HEK293 (cell line): ENCODE data around the gene MCM5.

ENCODE experiments used
- CTCF ChIA-PET: fragments of 350-600 bp; formaldehyde crosslinking; extraction: SDS; loops from one replicate; lab custom pipeline; 2021; ENCODE audit warnings: antibody characterized with exemption; lab: Yijun Ruan, JAX
- POLR2A ChIA-PET: fragments of 300-600 bp; formaldehyde crosslinking; extraction: SDS; loops from one replicate; lab custom pipeline; 2020; ENCODE audit warnings: antibody characterized with exemption, inconsistent platforms; lab: Yijun Ruan, JAX
- H3K27ac ChIP-seq: fragments of 200-500 bp; sonication (Bioruptor generic); 2 replicates; pipeline ENCODE4 v1.5.1; 2014; ENCODE audit warnings: low read depth, low read length, control low read depth, inconsistent platforms; ENCODE audit errors: extremely low read depth
- H3K36me3 ChIP-seq, 2 experiments: fragments of 200-500 bp in 1 of 2; sonication (Bioruptor generic) in 1 of 2; 1 replicate in 1 of 2; 2 replicates in 1 of 2; pipeline ENCODE4 v1.5.1; 2014 to 2017; ENCODE audit warnings: inconsistent platforms in 2 of 2, low read length in 2 of 2; ENCODE audit not compliant: control insufficient read depth in 2 of 2, insufficient read depth in 1 of 2
- H3K4me1 ChIP-seq: fragments of 200-500 bp; sonication (Bioruptor generic); 2 replicates; pipeline ENCODE4 v1.5.1; 2014; ENCODE audit warnings: mild to moderate bottlenecking, low read length, inconsistent platforms; ENCODE audit not compliant: control insufficient read depth, insufficient read depth
- H3K4me3 ChIP-seq: 2 replicates; pipeline ENCODE4 v1.5.1; 2011; ENCODE audit warnings: low read depth, mild to moderate bottlenecking, control low read depth, low read length, moderate library complexity
- H3K9me3 ChIP-seq: fragments of 200-500 bp; sonication (Bioruptor generic); 2 replicates; pipeline ENCODE4 v1.5.1; 2014; ENCODE audit warnings: low read depth, low read length, inconsistent platforms; ENCODE audit not compliant: control insufficient read depth, insufficient read depth
- HOXC10 ChIP-seq: sonication (generic); formaldehyde crosslinking; IDR thresholded peaks from 2 replicates; pipeline ENCODE4 v1.8.1; 2023; ENCODE audit warnings: mild to moderate bottlenecking, missing genetic modification reagents
- IKZF3 ChIP-seq: fragments of 450-650 bp; IDR thresholded peaks from 2 replicates; pipeline ENCODE4 v1.5.0; 2018; ENCODE audit warnings: missing biosample characterization, mild to moderate bottlenecking, missing genetic modification characterization, moderate library complexity
- ZNF10 ChIP-seq: fragments of 450-650 bp; formaldehyde crosslinking; IDR thresholded peaks from 2 replicates; pipeline ENCODE4 v1.5.1; 2017; ENCODE audit warnings: missing biosample characterization, missing genetic modification characterization
- ZNF112 ChIP-seq: fragments of 450-650 bp; formaldehyde crosslinking; IDR thresholded peaks from 2 replicates; pipeline ENCODE4 v1.5.0; 2017; ENCODE audit warnings: missing biosample characterization, missing genetic modification characterization
- ZNF266 ChIP-seq: fragments of 450-650 bp; formaldehyde crosslinking; IDR thresholded peaks from 2 replicates; pipeline ENCODE4 v1.5.1; 2016; ENCODE audit warnings: missing biosample characterization, missing genetic modification characterization, low read depth
- ZNF311 ChIP-seq: fragments of 450-650 bp; formaldehyde crosslinking; IDR thresholded peaks from 2 replicates; pipeline ENCODE4 v1.5.1; 2017; ENCODE audit warnings: missing biosample characterization, missing genetic modification characterization, borderline replicate concordance
- ZNF335 ChIP-seq: fragments of 450-650 bp; formaldehyde crosslinking; conservative IDR thresholded peaks from 2 replicates; pipeline ENCODE4 v1.5.1; 2016; ENCODE audit warnings: missing biosample characterization, missing genetic modification characterization
- ZNF510 ChIP-seq: fragments of 450-650 bp; formaldehyde crosslinking; IDR thresholded peaks from 2 replicates; pipeline ENCODE4 v1.5.1; 2018; ENCODE audit warnings: mild to moderate bottlenecking, missing genetic modification characterization, missing biosample characterization; ENCODE audit not compliant: insufficient replicate concordance
- ZNF677 ChIP-seq: fragments of 450-650 bp; IDR thresholded peaks from 2 replicates; pipeline ENCODE4 v1.5.0; 2018; ENCODE audit warnings: missing biosample characterization, mild to moderate bottlenecking, missing genetic modification characterization, moderate library complexity
- TF ChIP-seq, protein P1 (sequence below): fragments of 450-650 bp; formaldehyde crosslinking; IDR thresholded peaks from 2 replicates; pipeline ENCODE4 v1.5.1; 2016; ENCODE audit warnings: missing biosample characterization, missing genetic modification characterization
- TF ChIP-seq, protein P2 (sequence below): fragments of 450-650 bp; formaldehyde crosslinking; IDR thresholded peaks from 2 replicates; pipeline ENCODE4 v1.5.1; 2017; ENCODE audit warnings: missing biosample characterization, missing genetic modification characterization
- TF ChIP-seq, protein P3 (sequence below): fragments of 450-650 bp; formaldehyde crosslinking; IDR thresholded peaks from 2 replicates; pipeline ENCODE4 v1.5.1; 2016; ENCODE audit warnings: missing biosample characterization, missing genetic modification characterization, borderline replicate concordance
- TF ChIP-seq, protein P4 (sequence below): fragments of 450-650 bp; formaldehyde crosslinking; IDR thresholded peaks from 2 replicates; pipeline ENCODE4 v1.5.1; 2016; ENCODE audit warnings: missing biosample characterization, missing genetic modification characterization

Gene MCM5

DNA sequence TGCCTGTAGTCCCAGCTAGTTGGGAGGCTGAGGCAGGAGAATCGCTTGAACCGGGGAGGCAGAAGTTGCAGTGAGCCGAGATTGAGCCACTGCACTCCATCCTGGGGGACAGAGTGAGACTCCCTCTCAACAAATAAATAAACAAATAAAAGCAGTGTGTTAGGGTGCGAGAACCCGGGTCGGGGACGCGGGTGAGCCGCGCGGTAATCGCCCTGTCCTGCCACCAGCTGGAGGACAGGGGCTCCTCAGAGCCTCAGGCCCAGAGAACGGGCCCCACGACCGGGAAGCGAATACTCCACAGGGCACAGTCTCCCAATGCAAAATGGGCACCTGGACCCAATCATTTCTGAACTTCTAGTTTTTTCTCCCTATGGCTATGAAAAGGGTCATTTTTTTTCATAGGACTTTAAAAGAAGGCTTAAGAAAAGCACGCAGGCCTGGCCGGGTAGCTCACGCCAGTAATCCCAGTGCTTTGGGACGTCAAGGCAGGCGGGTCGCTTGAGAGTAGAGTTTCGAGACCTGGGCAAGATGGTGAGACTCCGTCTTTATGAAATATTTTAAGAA is 744 bp upstream of the MCM5 start:
- POLR2A ChIA-PET: interaction anchor here (0.7 to 0.8 kb wide), 3 partner anchors 10 to 306 kb away, joined by 3 to 8 read pairs (median 3); no protein-coding TSS in a partner anchor

DNA sequence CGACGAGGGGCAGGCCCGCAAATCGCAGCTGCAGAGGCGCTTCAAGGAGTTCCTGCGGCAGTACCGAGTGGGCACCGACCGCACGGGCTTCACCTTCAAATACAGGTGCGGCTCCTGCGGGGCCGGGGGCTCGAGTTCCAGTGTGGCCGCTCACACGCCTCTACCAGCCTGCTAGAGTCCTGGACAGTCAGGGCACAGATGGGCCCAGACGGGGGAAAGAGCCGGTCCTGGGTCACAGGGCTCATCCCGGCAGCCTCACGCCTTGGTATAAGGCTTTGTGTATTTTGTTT is 506 bp downstream of the MCM5 start:
- Histone ChIP-seq H3K27ac (peak overlapping the region; percentile 92), H3K4me1 (peaks cover 5% of the 10 kb centered on the region), H3K4me3 (peak overlapping the region; percentile 89), H3K36me3 (peaks cover 30 to 46% of the 10 kb centered on the region in 2 experiments), H3K9me3 (no peaks in the 10 kb centered on the region)
- TF ChIP-seq, protein P1, sequence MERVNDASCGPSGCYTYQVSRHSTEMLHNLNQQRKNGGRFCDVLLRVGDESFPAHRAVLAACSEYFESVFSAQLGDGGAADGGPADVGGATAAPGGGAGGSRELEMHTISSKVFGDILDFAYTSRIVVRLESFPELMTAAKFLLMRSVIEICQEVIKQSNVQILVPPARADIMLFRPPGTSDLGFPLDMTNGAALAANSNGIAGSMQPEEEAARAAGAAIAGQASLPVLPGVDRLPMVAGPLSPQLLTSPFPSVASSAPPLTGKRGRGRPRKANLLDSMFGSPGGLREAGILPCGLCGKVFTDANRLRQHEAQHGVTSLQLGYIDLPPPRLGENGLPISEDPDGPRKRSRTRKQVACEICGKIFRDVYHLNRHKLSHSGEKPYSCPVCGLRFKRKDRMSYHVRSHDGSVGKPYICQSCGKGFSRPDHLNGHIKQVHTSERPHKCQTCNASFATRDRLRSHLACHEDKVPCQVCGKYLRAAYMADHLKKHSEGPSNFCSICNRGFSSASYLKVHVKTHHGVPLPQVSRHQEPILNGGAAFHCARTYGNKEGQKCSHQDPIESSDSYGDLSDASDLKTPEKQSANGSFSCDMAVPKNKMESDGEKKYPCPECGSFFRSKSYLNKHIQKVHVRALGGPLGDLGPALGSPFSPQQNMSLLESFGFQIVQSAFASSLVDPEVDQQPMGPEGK (tag by site-specific recombination): 0 out of 2 replicates have a peak, but pooled peaks have one; percentile 11
- TF ChIP-seq, protein P2, sequence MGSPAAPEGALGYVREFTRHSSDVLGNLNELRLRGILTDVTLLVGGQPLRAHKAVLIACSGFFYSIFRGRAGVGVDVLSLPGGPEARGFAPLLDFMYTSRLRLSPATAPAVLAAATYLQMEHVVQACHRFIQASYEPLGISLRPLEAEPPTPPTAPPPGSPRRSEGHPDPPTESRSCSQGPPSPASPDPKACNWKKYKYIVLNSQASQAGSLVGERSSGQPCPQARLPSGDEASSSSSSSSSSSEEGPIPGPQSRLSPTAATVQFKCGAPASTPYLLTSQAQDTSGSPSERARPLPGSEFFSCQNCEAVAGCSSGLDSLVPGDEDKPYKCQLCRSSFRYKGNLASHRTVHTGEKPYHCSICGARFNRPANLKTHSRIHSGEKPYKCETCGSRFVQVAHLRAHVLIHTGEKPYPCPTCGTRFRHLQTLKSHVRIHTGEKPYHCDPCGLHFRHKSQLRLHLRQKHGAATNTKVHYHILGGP (tag by site-specific recombination): no peak
- TF ChIP-seq, protein P3, sequence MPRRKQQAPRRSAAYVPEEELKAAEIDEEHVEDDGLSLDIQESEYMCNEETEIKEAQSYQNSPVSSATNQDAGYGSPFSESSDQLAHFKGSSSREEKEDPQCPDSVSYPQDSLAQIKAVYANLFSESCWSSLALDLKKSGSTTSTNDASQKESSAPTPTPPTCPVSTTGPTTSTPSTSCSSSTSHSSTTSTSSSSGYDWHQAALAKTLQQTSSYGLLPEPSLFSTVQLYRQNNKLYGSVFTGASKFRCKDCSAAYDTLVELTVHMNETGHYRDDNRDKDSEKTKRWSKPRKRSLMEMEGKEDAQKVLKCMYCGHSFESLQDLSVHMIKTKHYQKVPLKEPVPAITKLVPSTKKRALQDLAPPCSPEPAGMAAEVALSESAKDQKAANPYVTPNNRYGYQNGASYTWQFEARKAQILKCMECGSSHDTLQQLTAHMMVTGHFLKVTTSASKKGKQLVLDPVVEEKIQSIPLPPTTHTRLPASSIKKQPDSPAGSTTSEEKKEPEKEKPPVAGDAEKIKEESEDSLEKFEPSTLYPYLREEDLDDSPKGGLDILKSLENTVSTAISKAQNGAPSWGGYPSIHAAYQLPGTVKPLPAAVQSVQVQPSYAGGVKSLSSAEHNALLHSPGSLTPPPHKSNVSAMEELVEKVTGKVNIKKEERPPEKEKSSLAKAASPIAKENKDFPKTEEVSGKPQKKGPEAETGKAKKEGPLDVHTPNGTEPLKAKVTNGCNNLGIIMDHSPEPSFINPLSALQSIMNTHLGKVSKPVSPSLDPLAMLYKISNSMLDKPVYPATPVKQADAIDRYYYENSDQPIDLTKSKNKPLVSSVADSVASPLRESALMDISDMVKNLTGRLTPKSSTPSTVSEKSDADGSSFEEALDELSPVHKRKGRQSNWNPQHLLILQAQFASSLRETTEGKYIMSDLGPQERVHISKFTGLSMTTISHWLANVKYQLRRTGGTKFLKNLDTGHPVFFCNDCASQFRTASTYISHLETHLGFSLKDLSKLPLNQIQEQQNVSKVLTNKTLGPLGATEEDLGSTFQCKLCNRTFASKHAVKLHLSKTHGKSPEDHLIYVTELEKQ (tag by site-specific recombination): no peak
- TF ChIP-seq ZNF10: no peak
- no peak for TF ChIP-seq ZNF266 (tag by site-specific recombination)
- TF ChIP-seq ZNF112 (tag by site-specific recombination): no peak
- TF ChIP-seq, protein P4, sequence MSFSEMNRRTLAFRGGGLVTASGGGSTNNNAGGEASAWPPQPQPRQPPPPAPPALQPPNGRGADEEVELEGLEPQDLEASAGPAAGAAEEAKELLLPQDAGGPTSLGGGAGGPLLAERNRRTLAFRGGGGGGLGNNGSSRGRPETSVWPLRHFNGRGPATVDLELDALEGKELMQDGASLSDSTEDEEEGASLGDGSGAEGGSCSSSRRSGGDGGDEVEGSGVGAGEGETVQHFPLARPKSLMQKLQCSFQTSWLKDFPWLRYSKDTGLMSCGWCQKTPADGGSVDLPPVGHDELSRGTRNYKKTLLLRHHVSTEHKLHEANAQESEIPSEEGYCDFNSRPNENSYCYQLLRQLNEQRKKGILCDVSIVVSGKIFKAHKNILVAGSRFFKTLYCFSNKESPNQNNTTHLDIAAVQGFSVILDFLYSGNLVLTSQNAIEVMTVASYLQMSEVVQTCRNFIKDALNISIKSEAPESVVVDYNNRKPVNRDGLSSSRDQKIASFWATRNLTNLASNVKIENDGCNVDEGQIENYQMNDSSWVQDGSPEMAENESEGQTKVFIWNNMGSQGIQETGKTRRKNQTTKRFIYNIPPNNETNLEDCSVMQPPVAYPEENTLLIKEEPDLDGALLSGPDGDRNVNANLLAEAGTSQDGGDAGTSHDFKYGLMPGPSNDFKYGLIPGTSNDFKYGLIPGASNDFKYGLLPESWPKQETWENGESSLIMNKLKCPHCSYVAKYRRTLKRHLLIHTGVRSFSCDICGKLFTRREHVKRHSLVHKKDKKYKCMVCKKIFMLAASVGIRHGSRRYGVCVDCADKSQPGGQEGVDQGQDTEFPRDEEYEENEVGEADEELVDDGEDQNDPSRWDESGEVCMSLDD (tag by site-specific recombination): 0 out of 2 replicates have a peak, but pooled peaks have one; percentile 4
- TF ChIP-seq HOXC10 (CRISPR knock-in tag): no peak
- POLR2A ChIA-PET: no interaction called here
- CTCF ChIA-PET: no interaction called here

More for the DNA sequence above, 744 bp upstream of the MCM5 start:
- Histone ChIP-seq H3K27ac (peak overlapping the region; percentile 92), H3K9me3 (no peaks in the 10 kb centered on the region), H3K36me3 (peaks cover 21 to 34% of the 10 kb centered on the region in 2 experiments), H3K4me3 (peak overlapping the region; percentile 58), H3K4me1 (peaks cover 5% of the 10 kb centered on the region)
- TF ChIP-seq HOXC10 (CRISPR knock-in tag) (no peak), ZNF510 (no peak), ZNF335 (tag by site-specific recombination) (no peak), ZNF677 (tag by site-specific recombination) (no peak), IKZF3 (tag by site-specific recombination) (no peak), ZNF311 (no peak)
- TF ChIP-seq, protein P3 (tag by site-specific recombination): no peak
- CTCF ChIA-PET: interaction anchor here (0.6 to 1.3 kb wide), 2 partner anchors 10 to 48 kb away, joined by 3 to 4 read pairs; no protein-coding TSS in a partner anchor
